ENCODE results near the gene CFAP90.

CFAP90 gene

GRCh38 chr5:7867260-7867659 is 16.3 kb upstream of the CFAP90 start:
- no peak for DNase-seq

GRCh38 chr5:7866196-7866595 is 15.3 kb upstream of the CFAP90 start:
- no peak for DNase-seq

- DNase-seq: no peak
These were observed 7.1 kb upstream of the CFAP90 start for GRCh38 chr5:7857926-7858632.

GRCh38 chr5:7857361-7857760 is 6.4 kb upstream of the CFAP90 start:
- DNase-seq: no peak

GRCh38 chr5:7856855-7857254 is 5.9 kb upstream of the CFAP90 start:
- no peak for DNase-seq

- DNase-seq: no peak
These were observed 4.7 kb upstream of the CFAP90 start for GRCh38 chr5:7855611-7856010.

- DNase-seq: no peak
These were observed 2.1 kb upstream of the CFAP90 start for GRCh38 chr5:7852988-7853387.

GRCh38 chr5:7852542-7852941 is 1.6 kb upstream of the CFAP90 start:
- DNase-seq: no peak

GRCh38 chr5:7851617-7852289 is 820 bp upstream of the CFAP90 start:
- no peak for DNase-seq

- no peak for DNase-seq
These were observed 283 bp upstream of the CFAP90 start for GRCh38 chr5:7851240-7851592.

- no peak for DNase-seq
These were observed 1.1 kb downstream of the CFAP90 start for GRCh38 chr5:7849681-7850394.

GRCh38 chr5:7848296-7848695 is 2.6 kb downstream of the CFAP90 start:
- no peak for DNase-seq

GRCh38 chr5:7846327-7846726 is 4.6 kb downstream of the CFAP90 start:
- DNase-seq: no peak

GRCh38 chr5:7845557-7845956 is 5.4 kb downstream of the CFAP90 start:
- DNase-seq: no peak

- no peak for DNase-seq
These were observed 6.0 kb downstream of the CFAP90 start for GRCh38 chr5:7844901-7845300.

GRCh38 chr5:7842531-7842930 is 8.4 kb downstream of the CFAP90 start:
- no peak for DNase-seq

GRCh38 chr5:7837403-7837802 is 13.5 kb downstream of the CFAP90 start:
- DNase-seq: no peak

- DNase-seq: no peak
These were observed 16.0 kb downstream of the CFAP90 start for GRCh38 chr5:7834982-7835381.

- no peak for DNase-seq
These were observed 22.7 kb downstream of the CFAP90 start for GRCh38 chr5:7828269-7828668.

- DNase-seq: no peak
These were observed 23.3 kb downstream of the CFAP90 start for GRCh38 chr5:7827610-7828009.

GRCh38 chr5:7825630-7826029 is 25.3 kb downstream of the CFAP90 start:
- no peak for DNase-seq

- DNase-seq: no peak
These were observed 25.9 kb downstream of the CFAP90 start for GRCh38 chr5:7824995-7825394.

- DNase-seq: no peak
These were observed 27.3 kb downstream of the CFAP90 start for GRCh38 chr5:7823594-7823993.

- no peak for DNase-seq
These were observed 28.5 kb downstream of the CFAP90 start for GRCh38 chr5:7822449-7822848.
